Epithelial cell of esophagus (primary cell): ENCODE results near the gene ELF2.
A peak's percentile ranks its signal among the peaks of the same experiment; 100 is the strongest.
"Not testable (repeated sequence)": the region's sequence is repeated elsewhere in the genome, so short reads cannot be mapped to it uniquely, and the experiment has no call there.

Experiments
- DNase-seq: peaks from one replicate; pipeline ENCODE4 v3.0.0; 2010; ENCODE audit warnings: low read depth
- H3K4me3 ChIP-seq: 2 replicates; pipeline ENCODE4 v1.5.1; 2011; ENCODE audit warnings: mild to moderate bottlenecking, low read length, control low read depth
- CTCF ChIP-seq: IDR thresholded peaks from 2 replicates; pipeline ENCODE4 v1.5.1; 2011; ENCODE audit warnings: low read depth, mild to moderate bottlenecking, low read length, control low read depth, inconsistent platforms; ENCODE audit not compliant: insufficient read depth; ENCODE audit errors: missing control alignments

ELF2 gene

GRCh38 chr4:139177049-139177868 lies at the start of gene ELF2:
ELF2 (minus strand) TSS chr4:139177218; CDS start chr4:139137701, 39,517 bp downstream.
- TF ChIP-seq CTCF = no peak
- H3K4me3 ChIP-seq = peak within 1 kb of the TSS; percentile 81
- DNase-seq = peak; percentile 96

- TF ChIP-seq CTCF = no peak
- H3K4me3 ChIP-seq = no peak overlapping the region
- DNase-seq = peak; percentile 91
Measured at GRCh38 chr4:139223682-139224317, 46.8 kb upstream of the ELF2 start.

GRCh38 chr4:139222215-139222614 lies 45.2 kb upstream of the ELF2 start:
- no peak for TF ChIP-seq CTCF
- no peak for DNase-seq
- H3K4me3 ChIP-seq = no peak overlapping the region

GRCh38 chr4:139221687-139222086 lies 44.7 kb upstream of the ELF2 start:
- H3K4me3 ChIP-seq = no peak overlapping the region
- DNase-seq = no peak
- no peak for TF ChIP-seq CTCF

- DNase-seq = no peak
- H3K4me3 ChIP-seq = no peak overlapping the region
- TF ChIP-seq CTCF = no peak
Measured at GRCh38 chr4:139219450-139220055, 42.5 kb upstream of the ELF2 start.

- no peak overlapping the region for H3K4me3 ChIP-seq
- no peak for TF ChIP-seq CTCF
- DNase-seq = no peak
Measured at GRCh38 chr4:139214039-139214534, 37.1 kb upstream of the ELF2 start.

GRCh38 chr4:139213633-139214032 lies 36.6 kb upstream of the ELF2 start:
- not testable (repeated sequence) for H3K4me3 ChIP-seq, DNase-seq
